Central memory CD4-positive, alpha-beta T cell (primary cell): ENCODE data around the gene ELMO1.

Source experiments
- DNase-seq: peaks from one replicate; pipeline ENCODE4 v3.0.0; 2022

The ELMO1 gene

DNA sequence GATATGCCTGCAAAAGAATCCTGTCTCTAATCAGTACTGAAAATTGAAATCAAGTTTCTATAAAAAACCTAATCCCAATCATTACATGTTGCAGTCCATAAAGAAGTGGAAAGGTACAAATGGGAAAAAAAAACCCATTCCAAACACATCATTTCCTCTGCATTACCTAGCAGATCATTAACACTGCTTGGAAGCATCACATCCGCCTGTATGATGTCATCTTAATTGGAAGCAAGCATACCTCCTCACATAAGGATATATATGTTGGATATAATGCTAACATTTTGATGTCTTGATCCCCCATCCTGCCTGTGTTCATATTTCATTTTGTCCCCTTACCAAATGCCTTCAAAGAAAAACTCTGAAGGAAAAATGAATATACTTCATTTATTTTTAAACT lies 483.0 kb downstream of the ELMO1 start:
- no peak for DNase-seq

DNA sequence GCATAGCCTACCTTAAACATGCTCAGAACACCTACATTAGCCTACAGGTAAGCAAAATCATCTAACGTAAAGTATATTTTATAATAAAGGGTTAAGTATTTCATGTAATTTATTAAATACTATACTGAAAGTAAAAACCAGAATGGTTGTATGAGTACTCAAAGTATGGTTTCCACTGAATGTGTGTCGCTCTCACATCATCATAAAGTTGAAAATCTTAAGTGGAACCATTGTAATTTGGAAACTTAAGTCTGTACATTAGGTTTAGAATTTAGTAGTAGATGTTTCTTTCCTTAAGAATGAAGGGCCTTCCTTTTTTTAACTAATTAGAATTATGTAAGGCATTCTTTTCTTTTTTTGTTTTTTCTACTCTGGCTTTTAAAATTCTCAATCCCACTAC lies 484.4 kb downstream of the ELMO1 start:
- DNase-seq = no peak

DNA sequence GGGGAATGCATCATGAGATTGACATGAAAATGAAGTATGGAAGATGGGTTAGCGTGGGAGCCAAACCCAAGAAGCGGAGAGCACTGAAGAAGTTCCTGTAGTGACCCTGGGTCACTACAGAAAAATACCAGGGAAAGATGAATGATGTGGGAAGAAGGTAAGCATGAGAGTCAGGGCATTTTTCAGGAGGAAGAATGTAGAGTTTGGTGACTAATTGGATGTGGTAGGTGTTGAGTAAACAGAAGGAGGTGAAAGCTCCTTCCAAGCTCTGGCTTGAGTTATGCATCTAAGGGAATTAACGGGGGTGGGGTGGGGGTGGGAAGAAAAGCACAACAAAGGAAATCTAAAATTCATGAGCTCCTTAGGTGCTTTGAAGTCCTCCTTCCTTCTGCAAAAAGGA lies 486.3 kb downstream of the ELMO1 start:
- DNase-seq = no peak

DNA sequence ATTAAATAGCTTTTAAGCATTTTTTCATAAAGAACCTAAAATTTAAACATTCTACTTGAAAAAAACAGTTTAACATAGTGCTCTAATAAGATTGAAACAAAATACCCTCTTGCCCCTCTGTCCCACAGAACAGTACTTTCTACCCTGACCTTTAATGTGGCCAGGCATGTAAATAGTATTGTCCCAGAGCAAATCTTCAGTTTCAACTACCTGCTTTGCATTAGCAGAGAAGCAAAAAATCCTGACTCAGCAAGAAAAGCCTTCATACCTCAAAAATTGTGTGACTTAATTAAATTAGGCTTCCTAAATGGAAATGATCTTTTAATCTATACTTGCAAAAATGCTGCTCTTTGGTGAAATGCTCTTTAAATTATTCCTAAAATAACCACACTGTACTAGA lies 487.0 kb downstream of the ELMO1 start:
- no peak for DNase-seq

DNA sequence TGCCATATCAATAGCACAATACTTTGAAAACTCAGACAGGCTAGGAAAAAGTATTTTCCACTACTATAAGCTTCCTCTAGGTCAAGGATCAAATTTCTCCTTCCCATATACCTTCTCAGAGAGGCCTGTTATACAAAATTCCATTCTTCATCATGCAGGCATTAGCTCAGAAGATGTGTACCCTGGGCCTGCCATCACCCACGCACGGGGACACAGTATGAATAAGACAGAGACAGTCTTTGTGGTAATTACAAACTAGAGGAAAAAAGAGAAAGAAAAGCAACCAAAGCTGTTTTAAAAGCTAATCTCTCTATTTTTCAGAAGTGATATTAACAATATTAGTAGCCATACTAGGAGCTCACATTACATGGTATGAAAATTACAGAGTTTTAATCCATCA lies 487.6 kb downstream of the ELMO1 start:
- DNase-seq = no peak

DNA sequence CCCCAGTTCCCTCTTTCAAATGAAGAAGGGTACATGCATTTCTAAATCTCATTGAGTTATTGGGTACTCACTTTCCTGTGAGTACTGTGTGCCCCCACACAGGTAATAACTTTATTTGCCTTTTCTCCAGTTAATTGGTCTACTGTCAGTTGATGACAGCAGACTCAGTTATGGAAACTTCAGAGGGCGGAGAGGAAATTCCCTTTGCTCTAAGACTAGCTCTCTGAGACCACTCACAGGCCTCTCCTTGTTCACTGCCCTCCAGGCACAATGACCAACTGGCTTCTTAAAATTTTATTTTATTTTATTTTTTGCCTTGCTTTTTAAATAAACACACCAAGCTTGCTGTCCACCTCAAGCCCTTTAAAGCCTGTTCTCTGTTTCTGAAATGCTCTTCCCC lies 488.6 kb downstream of the ELMO1 start:
- no peak for DNase-seq

DNA sequence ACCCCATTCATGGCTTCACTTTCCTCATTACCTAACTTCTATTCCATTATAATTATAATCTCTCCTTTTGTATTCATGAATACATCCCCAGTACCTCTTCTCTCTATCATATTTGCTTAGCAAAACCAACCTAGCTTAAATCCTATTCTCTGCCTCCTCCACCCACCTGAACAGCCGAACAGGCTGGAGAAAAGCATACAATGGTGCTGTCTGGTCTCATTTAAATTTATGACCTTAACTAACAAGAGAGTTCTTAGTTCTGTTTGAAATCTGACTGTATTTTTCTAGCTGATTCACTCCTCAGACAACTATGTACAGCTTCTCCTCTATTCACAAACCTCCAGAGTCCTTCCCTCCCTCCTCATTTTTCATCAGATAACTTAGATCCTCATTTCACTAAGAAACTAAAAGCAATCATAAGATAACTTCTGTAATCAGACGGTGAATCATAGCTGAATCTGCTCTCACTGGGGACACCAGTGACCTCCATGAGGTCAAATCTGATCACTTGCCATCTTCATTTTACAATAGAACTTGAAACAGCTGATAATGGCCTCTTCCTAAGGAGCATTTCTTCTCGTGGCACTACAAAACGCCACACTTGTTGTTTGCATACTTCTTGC lies 490.4 kb downstream of the ELMO1 start:
- no peak for DNase-seq

DNA sequence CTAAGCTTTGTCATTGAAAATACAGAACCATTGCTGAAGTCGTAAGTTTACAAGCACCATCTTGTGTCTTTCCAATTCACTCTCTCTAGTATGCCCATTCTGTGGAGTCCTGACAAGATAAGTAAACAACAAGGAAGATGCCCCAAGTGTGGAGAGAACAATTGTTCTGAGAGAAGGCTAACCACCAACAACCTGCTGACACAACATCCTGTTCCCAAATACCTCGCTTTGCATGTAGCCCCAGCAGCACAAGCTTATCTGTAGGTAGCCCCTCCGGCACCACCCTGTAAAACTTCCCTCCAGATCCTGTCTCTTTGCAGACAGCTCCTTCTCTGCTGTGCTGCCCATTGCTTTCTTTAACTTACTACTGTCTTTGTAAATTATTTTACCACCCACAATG lies 491.0 kb downstream of the ELMO1 start:
- no peak for DNase-seq

DNA sequence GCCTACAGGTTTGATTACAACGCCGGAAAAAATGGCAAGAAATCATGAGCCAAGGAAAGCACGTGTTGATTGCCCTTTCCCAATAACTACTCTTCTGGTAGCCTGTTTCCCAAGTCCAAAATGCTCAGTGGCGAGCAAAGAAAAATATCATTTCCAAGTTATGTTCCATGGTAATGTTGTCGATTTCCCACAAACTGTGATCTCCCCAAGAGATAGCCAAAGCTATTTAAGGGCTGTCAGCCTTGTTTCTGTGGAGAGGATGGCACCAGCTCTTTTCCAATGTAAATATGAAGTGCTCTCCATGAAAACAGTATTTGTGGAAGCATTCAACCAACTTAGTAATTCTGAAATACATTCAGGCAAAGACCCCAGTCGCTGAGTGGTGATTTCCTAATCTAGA lies 491.9 kb downstream of the ELMO1 start:
- DNase-seq = no peak

DNA sequence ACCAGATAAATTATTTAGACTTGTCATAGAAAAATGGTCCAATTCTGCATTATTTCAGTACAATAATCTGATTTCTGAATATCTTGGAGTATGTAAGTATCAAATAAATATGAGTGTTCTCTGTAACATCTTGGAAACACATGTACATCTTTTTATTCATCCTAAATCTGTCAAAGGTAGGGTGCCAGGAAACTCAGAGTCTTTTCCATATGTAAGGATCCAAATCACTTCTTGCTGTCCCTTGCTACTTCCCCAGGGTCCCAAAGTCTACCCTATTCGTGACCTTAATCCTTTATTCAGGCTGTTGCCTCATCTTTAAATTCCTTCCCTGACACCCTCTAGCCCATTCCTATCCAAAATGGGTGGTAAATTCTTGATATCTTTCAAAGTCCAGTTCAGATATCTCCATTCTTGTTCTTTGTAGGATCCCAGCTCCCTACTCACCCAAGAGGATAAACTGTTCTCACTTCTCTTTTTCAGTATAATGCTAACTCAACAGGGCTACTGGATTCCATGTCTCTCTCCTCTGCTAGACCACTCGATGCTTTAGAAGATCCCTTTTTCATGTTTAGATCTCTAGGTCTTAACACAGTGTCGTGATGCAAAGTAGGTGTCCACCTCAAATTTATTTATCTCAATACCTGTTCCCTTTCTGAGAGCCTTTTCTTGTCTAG lies 493.1 kb downstream of the ELMO1 start:
- no peak for DNase-seq

DNA sequence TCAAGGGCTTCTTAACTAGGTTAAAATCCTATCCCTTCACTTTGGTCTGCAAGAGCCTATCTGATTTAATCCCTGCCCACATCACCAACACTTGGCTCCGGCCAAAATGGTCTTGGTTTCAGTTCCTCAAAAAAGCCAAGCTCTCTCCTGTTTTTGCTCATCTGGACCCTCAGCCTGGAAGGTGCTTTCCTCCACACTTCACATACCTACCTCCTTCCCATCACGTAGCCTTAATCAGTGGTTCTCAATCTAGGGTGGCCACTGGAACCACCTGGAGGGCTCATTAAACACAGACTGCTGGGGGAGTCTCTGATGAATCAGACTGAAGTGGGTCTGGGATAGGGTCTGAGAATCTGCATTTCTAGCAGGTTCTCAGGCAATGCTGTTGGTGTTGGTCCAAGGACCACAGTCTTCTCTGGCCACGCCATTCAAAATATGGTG lies 497.4 kb downstream of the ELMO1 start:
- no peak for DNase-seq

DNA sequence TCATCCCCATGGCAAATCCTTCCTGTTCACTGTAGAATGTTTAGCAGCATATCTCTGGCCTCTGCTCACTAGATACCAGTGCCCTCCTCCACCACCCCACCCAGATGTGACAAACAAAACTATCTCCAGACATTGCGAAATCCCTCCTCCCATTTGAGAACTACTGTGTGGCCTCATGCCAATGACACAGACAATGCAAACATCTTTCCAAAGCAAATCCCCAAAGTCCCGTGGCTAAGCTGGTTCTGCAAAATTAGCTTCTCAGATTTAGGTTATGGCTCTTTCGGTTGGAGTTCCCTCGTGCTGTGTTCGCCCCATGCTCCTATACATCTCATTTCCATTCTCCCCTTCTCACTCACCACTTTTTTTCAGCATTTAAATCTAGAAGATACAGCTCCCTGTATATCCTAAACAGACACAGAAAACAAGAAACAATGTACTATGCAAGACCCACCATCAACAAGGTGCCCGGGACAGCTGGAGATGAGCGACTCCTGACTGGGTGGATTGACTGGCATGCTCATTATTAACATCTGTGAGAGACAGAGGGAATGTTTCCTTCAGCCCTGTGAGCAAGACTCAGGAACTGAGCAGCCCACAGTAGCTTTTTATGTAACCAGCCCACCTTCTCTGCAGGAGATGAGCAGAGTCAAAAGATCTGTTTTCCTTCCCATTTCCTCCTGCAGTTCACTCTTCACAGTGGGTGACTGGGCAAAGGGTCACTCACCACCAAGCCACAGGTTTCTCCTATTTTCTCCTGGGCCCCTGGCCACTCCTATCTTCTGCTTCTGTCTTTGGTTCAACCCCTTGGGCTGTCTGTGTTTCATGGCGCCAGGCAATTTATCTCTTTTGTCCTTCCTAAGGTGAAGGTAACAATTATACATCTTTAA lies 498.7 kb downstream of the ELMO1 start:
- DNase-seq = no peak

DNA sequence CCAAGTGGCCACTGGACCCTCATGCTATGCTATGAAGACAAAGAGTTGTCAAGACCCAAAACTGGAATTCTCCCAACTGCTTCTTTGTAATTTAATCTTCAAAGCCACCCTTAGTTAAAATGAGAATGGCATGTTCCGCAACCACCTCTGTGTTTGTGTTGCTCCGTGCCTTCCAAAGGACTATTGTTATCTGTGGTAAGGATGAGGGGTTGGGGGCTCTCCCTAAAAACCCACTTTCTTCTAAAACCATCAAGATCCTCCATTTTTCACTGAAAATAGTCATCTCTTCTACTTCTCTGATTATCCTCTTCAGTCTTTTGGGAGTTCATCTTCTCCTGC lies 502.3 kb downstream of the ELMO1 start:
- no peak for DNase-seq

DNA sequence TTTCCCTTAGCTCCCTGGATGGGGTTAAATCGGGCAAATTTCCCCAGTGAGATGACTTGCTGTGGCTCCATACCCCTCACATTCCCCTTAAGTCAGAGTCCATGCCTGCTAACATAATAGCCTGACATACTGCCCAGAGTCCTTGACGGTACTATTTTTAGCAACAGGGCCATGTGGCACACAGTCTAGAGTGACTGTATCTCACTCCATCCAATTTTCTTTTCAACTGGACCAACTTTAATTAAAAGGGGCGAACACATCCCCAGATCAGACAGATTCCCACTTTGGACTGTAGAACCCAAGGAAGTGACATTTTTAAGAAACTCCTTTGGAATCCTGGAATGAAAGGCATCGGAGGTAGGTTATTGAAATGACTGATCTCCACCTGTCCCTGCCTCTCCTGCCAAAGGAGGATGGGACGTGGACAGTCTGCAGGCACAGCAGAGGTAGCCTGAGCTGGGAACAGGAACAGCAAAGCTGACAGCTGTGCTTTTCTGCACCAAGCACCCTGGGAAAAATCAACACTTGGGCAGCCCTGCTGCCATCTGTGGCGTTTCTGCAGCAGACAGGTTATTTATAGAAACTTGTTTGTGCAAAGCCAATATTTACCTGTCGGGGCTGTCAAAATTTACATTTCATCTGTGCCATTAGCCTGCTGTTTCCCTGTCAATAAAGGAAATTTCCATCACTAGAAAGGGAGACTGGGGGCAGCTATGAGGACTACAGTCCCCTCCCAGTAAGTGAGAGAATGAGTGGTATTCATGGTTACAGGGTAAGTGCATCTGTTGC lies 502.9 kb downstream of the ELMO1 start:
- DNase-seq = no peak

DNA sequence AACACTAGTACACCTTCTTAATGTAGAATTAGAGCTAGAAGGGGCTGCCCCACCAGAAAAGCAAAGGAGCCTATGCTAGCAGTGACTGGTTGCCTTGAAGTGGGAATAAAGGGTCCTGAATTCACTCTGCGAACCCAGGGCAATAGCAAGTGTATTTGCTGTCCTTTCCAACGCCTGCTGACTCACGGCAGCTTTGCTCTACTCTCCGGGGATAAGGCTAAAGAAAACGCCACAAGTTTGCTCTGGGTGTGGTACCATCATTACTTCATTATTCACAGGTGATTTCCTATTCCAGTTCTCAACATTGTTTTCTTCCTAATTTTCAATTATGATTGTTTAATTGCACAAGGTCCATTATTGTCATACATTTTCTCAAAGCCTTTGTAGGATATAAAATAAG lies 503.8 kb downstream of the ELMO1 start:
- DNase-seq = no peak

DNA sequence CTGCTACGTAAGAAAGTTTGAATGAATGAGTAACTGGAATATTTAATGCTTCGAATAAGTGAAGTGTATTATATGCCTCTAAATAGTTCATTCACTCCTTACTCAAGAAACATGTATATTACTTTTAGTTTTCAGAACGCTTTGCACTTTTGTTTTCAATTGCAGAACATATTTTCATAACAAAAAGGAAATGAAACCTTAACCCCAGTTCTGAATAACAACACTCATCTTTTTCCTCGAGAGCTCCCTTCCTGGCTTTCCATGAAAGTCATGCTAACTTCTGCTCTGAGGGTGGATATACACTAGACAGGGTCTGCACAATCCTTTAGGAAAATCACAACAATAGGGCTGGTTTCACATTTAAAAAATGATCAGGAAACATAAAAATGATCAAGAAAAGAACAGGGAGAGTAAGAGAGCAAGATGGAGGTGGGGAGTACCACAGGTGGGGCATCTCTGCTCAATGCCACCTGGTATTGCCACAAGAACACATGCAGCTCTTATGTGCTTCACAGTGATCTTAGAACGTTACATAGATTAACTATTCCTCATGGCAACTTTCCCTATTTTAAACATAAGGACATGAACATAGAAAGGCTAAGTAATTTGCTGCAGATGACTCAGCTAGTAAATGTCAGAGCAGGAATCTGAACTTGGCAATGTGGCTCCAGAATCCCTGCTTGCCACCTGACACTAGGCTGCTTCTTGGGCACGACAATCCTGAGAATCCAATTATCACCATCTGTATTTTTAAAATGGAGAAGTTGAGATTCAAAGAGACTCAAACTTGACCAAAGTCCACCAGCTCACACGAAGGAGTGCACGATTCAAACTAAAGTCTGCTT lies 504.9 kb downstream of the ELMO1 start:
- DNase-seq = no peak

DNA sequence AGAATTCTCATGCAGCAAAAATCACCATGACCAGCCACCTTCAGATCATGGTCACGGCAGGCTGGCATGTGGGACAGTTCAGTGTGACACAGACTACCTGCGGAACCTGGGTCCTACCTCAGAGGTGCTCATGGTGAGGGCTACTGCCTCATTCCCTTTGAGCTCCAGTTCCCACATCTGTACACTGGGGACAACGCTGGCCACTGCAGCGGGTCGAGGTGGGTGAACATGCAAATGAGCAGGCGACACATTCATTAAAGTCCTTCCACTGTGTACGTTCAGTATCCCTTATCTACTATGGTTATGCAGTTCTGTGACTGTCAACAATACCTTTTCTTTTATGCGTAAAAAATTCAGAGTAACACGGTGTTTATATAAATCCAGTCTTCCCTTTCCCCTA lies 505.7 kb downstream of the ELMO1 start:
- no peak for DNase-seq

DNA sequence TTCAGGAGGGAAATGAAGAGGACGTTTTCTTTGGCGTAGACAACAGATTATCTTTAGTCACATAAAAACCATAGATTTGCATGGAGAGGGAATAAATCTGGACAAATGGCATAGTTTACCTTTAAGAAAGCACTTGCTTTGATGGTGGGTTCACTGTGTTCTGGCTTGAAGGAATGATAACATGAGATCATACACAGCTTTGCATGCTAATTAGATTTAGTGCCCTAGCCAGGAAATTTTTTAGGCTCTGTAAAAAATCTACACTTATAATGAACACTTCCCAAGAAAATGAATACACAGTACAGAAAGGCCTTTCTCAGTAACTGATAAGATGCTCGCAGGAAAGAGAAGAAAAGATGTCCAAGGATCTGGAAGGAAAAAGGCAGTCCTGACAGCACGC lies 506.1 kb downstream of the ELMO1 start:
- DNase-seq = no peak

DNA sequence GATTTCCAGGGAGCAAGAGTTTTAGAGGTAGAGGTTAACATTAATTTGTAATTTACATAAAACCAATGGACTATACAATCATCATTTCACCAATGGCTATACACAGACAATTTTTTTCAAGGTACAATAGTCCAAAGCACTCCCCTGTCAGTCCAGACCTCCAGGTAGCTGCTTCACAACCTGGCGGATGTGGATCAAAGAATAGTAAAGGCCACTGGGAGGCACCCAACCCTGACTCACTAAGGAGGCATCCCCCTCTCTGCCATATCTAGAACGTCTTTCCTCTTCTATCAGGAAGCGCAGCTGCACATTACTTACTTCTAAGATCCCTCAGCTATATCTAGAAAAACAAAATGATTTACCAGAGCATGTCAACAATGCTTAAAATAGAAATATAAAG lies 506.6 kb downstream of the ELMO1 start:
- no peak for DNase-seq

DNA sequence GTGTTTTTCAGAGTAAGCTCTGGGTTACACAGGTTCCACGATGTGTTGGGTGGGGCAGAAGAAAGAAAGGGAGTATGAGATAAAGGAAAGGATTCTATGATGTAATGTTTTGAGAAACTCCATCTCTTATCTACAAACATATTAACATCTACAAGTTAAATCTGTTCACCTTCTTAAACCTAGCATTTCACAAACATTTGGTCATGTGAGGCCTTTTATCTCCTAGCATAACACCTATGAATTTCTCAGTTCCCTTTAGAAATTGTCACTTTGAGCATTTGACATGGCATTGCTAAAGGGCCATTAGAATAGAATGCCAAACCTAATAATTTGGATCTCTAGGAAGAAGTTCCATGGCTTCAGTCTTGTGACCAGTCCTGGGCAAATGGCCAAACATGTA lies 507.3 kb downstream of the ELMO1 start:
- no peak for DNase-seq

DNA sequence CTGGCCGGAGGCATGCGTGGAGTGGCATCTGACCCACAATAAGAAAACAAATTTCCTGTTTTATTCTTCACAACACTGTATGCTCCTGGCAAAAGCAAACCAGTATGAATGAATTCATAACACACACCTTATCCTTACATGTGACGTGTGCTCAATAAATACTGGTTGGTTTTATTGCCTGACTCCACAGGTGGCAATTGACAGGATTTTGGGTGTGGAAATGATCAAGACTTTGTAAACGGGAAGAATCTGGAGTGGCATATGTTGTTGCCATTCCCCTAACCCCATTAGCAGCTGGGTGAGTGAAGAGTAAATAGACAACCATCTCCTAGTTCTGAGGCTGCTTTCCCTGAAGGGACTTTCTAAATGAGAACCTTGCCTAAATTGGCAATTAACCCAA lies 508.8 kb downstream of the ELMO1 start:
- no peak for DNase-seq
